GM18511 (cell line): Measurements from ENCODE around the gene LIN52.

Source experiments
- ATAC-seq: cut with Tn5 transposase; IDR thresholded peaks from one replicate; pipeline ENCODE4 v1.9.1; 2021; ENCODE audit warnings: mild to moderate bottlenecking, moderate library complexity; ENCODE audit not compliant: unreplicated experiment

LIN52 gene, protein sequence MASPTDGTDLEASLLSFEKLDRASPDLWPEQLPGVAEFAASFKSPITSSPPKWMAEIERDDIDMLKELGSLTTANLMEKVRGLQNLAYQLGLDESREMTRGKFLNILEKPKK

DNA sequence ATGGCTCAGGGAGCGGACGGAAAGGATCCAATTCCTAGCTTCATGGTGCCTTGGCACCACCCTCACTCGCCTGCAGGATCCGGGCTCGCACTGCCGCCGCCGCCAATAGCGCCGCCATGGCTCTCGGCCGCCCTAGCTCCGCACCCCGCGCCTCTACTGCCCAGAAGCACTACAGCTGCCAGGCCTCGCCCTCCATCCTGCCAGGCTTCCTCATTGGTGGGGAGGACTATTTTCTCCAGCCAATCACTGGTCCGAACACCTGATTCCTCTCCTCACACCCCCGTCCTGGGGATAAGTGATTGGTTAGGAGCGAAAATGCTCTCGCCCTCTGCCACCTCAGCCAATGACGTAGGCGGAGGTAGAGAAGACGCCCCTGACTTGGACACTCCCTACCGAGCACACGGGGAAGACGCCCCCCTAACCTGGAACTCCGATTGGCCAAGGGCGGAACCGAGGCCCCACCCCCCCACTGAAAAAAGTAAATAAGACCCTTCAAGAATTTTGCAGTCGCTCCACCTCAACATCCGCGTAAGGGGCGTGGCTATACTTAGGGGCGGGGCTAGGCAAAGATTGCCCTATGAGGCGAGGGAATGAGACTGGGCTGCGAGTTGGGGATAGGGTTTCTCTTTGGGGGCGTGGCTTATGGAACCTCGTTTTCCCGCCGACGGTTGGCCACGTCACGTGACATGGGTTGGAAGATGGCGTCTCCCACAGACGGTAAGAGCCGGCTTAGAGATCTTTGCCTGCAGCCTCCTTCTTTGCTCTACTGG, at the start of gene LIN52, which contains the start of gene ALDH6A1:
Gene LIN52, plus strand, starts transcription at position 680 of the 770 bp plus-strand sequence. Its CDS starts 19 bp downstream, at position 699.
Gene ALDH6A1, minus strand, starts transcription at position 177 of the 770 bp plus-strand sequence. Its CDS starts 59 bp downstream, at position 118.
- peak; percentile 93 for ATAC-seq

DNA sequence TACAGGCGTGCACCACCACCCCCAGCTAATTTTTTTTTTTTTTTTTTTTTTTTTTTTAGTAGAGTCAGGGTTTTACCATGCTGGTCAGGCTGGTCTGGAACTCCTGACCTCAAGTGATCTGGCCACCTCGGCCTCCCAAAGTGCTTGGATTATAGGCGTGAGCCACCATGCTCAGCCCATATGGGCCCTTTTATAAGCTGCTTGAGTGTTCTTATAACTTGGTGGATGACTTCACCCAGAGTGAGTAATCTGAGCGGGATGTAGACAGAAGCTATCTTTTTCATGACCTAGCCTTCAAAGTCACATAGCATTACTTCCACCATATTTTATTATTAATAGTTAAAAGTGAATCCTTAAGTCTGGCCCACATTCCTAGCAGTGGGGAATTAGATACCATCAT, 49.2 kb upstream of the LIN52 start:
- ATAC-seq: no peak

GRCh38 chr14:74038020-74038859, 46.5 kb upstream of the LIN52 start:
- ATAC-seq: no peak

GRCh38 chr14:74042296-74042695, 42.5 kb upstream of the LIN52 start:
- ATAC-seq: no peak

- ATAC-seq: no peak
Observed at GRCh38 chr14:74045522-74045921, 39.2 kb upstream of the LIN52 start.

DNA sequence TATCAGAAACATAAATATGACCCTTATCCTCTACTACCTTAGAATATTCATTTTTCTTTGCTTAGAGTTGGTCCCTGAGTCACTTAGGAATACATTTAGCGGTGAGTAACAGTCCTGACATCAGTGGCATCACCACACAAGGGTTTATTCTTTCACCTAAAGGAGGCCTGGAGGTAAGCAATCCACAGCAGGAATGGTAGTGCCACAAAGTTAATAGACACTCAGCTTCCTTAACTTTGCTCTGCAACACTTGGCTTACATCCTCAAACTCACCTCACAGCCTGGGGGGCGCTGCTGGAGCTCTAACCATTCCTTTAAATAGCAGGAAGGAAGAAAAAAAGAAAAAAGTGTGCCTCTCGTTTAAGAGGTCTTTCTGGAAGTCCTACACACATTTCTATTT, 36.5 kb upstream of the LIN52 start:
- no peak for ATAC-seq

- no peak for ATAC-seq
Observed at GRCh38 chr14:74049876-74050495, 34.8 kb upstream of the LIN52 start.

DNA sequence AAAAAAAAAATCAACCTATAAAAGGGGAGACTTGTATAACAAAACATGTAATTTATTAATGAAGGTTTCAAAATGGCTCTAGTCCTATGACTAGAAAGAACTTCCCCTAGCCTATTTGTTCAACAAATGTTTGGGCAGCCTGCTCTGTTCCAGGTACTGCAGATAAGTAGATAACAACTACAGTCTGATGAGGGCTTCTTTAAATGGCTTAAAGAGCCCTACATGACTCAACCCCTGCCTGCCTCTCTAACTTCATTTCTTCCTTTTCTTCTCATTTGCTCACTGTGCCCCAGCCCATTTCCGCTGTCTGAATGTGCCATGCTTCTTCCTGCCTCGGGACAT, 22.0 kb upstream of the LIN52 start:
- ATAC-seq: no peak

- ATAC-seq: no peak
Observed at GRCh38 chr14:74064426-74064825, 20.3 kb upstream of the LIN52 start.

DNA sequence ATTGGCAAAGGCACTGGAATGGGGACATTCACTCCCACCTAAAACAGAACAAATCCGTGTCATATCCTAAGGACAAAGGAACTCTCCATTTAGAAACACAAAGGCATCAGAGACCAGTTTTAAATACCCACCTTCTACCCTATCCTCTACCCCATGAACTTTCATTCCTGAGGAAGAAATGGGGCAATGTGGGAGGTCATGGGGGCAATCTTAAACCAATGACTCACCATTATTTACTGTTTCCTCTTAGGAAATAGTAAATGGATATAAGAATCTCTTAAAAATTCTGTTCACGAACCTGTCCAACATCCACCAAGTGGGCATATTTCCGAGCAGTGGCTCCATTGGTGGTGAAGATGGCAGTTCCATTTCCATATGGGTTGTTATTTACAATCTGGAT, 19.9 kb upstream of the LIN52 start:
- ATAC-seq: no peak

- no peak for ATAC-seq
Observed at GRCh38 chr14:74065746-74066575, 18.8 kb upstream of the LIN52 start.

- no peak for ATAC-seq
Observed at GRCh38 chr14:74077401-74077800, 7.4 kb upstream of the LIN52 start.

DNA sequence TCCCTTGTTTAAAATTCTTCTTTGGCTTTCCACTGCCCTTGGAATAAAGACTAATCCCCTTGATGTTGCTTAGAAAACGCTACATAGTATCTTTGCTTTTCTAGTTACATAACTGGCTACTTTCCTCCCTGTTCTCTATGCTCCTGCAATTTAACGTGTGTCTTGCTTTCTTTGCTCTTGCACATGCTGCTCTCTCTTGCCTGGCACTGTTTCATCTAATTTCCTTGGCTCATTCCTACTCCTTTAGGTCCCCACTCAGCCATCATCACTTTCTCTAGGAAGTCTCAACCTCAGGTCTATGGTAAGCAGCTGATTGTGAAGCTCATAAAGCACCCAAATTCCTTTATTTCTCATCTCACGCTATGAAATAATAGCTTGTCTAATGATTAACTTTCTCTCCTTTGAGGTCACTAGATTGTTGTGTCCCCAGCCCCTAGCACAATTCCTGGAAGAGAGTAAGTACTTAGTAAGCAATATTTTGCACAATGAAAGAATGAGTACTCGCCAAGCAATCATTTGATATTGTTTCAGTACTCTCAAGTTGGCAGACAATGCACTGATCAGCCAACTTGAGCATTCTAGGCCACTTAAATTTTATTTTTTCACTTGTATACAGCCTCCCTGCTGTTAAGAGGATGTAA, 3.8 kb upstream of the LIN52 start:
- ATAC-seq: no peak

DNA sequence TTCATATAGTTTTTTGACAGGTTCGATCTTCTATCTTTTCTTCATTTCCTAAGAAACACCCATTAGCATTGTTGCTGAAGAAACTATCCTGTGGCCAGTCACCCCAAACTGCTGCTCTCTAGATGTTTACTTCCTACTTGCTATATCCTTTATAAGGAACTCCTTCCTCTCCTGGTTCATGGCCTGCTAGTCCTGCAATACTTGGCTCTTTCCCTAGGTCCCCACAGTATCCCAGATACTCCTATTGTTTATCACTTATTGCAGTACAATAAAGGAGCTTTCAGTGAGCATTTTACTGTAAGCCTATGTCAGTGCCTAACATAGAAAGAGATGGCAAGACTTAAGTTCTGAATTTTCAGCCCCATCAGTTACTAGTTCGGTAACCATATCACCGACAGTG, 3.3 kb upstream of the LIN52 start:
- no peak for ATAC-seq

DNA sequence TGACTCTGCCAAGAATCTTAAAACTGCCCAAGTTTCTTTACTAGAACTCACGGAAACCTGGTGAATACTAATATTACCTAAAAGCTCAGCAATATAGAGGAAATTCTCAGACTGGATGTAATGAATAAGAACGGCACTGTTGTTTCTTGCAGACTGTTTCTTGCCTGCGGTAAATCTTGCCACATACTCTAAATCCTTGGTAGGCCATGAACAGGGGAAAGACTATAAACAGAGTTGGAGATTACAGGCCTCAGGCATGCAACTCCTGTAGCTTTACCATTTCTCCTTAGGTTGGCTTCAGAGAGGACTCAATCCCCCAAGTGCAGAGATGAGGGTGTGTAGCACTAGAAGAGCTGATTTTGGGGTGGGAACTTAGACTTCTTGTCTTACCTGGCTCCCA, 1.6 kb upstream of the LIN52 start:
- ATAC-seq: no peak

- peak; percentile 12 for ATAC-seq
Observed at GRCh38 chr14:74083784-74084276, 926 bp upstream of the LIN52 start.

GRCh38 chr14:74085047-74085637, 386 bp downstream of the LIN52 start:
- peak; percentile 1 for ATAC-seq

DNA sequence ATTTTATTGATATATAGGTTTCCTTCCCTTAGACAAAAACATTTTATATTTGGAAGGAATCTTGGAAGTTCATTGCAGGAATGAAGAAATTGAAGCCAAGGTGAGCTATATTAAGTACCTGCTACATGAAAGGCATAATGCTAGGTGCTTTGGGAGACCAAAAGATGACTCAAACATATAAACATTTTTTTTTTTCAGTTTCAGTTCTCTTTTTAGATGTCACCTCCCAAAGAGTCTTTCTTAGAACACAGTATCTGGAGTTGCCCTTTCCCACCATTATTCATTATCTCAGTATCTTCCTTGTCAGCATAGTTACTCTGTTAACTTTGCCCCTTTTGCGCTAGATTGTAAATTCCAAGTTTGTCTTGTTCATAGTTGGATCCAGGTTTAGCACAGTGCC, 1.1 kb downstream of the LIN52 start:
- no peak for ATAC-seq

DNA sequence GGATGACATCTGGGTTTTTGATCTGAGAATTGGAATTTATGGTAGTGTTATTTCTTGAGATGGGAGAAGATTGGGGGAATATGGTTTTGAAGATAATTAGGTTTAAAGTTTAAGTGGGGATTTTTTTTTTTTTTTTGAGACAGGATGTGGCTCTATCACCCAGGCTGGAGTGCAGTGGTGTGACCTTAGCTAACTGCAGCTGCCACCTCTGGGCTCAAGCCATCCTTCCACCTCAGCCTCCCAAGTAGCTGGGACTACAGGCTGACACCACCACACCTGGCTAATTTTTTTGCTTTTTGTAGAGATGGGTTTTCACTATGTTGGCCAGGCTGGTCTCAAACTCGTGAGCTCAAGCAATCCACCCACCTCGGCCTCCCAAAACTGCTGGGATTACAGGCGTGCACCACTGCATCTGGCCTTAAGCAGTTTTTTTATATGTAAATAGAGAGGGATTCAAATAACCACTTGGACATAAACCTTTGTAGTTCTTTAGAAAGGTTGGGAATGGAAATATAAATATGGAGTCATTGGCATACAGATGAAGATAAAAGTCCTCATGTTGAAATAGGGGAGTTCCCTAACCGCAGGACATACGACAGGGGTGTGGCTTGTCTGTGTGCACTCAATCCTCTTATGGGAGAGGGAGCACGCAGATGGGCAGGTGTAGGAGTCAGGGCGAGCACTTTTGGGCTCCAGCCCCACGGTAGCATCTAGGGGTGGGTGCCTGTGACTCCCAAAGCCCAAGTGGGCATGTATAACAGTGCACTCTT, 4.7 kb downstream of the LIN52 start:
- ATAC-seq: no peak
